Measurements from ENCODE around the gene GCLC. TPM values are rescaled to one million over a fixed set of nuclear protein-coding genes. Genes with fewer than 3 reads are reported as not detected.

GCLC gene
- total RNA-seq, 1 experiment from 2014 or later: 4.9 TPM

- no peak for DNase-seq (ENCODE audit: low read depth)
Measured at GRCh38 chr6:53458105-53458866, 86.6 kb downstream of the GCLC start.

DNA sequence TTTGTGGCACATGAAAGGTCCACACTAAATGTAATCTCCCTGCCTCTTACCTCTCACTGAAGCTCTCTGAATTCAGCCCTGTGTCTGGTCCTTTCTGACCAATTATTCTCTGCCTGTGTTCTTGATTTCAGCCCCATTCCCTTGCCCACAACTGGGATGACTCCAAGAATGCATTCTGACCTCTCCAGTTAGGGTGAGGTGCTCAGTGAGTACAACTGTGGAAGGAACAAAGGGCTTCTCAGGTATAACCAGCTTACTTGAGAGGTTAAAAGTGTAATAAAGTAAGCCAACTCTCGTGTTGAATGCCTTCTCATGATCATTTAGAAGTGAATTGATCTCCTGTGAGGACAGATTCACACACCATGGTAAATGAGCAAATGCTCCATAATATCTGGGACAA lies 88.1 kb downstream of the GCLC start:
- DNase-seq (ENCODE audit: low read depth): no peak

DNA sequence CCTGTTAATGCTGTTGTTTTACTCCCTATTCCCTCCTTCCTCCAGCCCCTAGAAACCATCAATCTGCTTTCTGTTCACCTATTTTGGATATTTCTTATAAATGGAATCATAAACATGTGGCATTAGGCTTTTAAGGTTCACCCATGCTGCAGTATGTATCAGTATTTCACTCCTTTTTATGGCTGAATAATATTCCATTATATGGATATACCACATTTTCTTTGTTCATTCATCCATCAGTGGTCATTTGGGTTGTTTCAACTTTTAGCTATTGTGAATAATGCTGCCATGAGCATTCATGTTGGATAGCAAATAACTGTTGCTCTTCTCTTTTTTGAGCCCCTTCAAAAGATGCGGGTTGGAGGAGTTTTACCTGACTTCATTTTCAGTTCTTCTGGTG lies 89.2 kb downstream of the GCLC start:
- no peak for DNase-seq (ENCODE audit: low read depth)

DNA sequence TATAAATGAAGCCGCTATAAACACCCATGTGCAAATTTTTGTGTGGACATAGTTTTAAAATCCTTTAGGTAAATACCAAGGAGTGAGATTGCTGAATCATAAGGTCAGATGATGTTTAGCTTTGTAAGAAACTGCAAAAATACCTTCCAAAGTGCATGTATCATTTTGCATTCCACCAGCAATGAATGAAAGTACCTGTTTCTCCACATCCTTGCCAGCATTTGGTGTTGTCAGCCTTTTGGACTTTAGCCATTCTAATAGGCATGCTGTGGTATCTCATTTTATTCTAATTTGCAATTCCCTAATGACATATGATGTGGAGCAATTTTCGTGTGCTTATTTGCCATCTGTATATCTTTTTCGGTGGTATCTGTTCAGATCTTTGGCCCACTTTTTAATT lies 93.7 kb downstream of the GCLC start:
- no peak for DNase-seq (ENCODE audit: low read depth)

DNA sequence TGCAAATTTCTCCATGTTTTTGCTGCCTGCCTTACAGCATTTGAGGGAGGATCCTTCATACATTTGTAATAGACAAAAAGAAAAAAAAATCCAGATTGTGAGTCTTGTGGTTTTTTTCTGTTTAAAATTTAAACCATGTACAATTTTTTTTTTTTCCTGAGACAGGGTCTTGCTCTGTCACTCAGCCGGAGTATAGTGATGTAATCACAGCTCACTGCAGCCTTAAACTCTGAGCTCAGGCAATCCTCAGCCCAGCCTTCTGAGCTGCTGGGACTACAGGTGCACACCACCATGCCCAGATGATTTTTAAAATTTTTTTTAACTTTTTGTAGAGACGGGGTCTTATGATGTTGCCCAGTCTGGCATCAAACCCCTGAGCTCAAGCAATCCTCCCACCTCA lies 97.0 kb downstream of the GCLC start:
- no peak for DNase-seq (ENCODE audit: low read depth)

Other genes with a start within 250 kb of the GCLC start
- gene ELOVL5, start 196.2 kb downstream of the GCLC start, total RNA-seq (2014; rRNA removed): 37.3 and 51.1 TPM in 2 replicates
- not detected in 2 replicates for gene KLHL31, start 120.7 kb upstream of the GCLC start, total RNA-seq (2014; rRNA removed)
- 2.8 and 4.4 TPM in 2 replicates for gene LRRC1, start 249.9 kb upstream of the GCLC start, total RNA-seq (2014; rRNA removed)

Data from LHCN-M2 (cell line).